Mesothelial cell of epicardium (in vitro differentiated cells): ENCODE results near the gene RHEX. TPM values are rescaled to one million over a fixed set of nuclear protein-coding genes. Genes with fewer than 3 reads are reported as not detected.

ENCODE experiments used
- DNase-seq, 2 experiments: peaks; one replicate each; pipeline ENCODE4 v3.0.0; 2021; ENCODE audit warnings: low spot score in 2 of 2; ENCODE audit not compliant: unreplicated experiment in 2 of 2
- H3K27ac Mint-ChIP-seq: 2 replicates; pipeline ENCODE4 v1.8.0; 2021; ENCODE audit warnings: mixed read lengths
- H3K27me3 Mint-ChIP-seq: 2 replicates; pipeline ENCODE4 v1.8.0; 2021; ENCODE audit warnings: low read depth, mixed read lengths
- H3K36me3 Mint-ChIP-seq: 2 replicates; pipeline ENCODE4 v1.8.0; 2021; ENCODE audit warnings: mixed read lengths
- H3K4me1 Mint-ChIP-seq: 2 replicates; pipeline ENCODE4 v1.8.0; 2021; ENCODE audit warnings: mixed read lengths
- H3K4me3 Mint-ChIP-seq: 2 replicates; pipeline ENCODE4 v1.8.0; 2021; ENCODE audit warnings: mild to moderate bottlenecking, moderate library complexity, mixed read lengths
- H3K9me3 Mint-ChIP-seq: 2 replicates; pipeline ENCODE4 v1.8.0; 2021; ENCODE audit warnings: mixed read lengths
- CTCF ChIP-seq: fragments of 200-600 bp; sonication (generic); IDR thresholded peaks from one replicate; pipeline ENCODE4 v1.5.0; 2021; ENCODE audit warnings: antibody characterized with exemption; ENCODE audit not compliant: unreplicated experiment
- total RNA-seq: library from RNA; stranded (reverse); gene quantifications from 3 replicates; pipeline ENCODE4 v1.2.1, GENCODE V29; 2021

The RHEX gene
- total RNA-seq, 1 donor from 2014 or later = not detected

- Mint-ChIP-seq H3K27me3 (peaks cover 58% of the 10 kb centered on the region), H3K4me1 (no peaks in the 10 kb centered on the region)
- no peak for DNase-seq
These were observed 30.1 kb downstream of the RHEX start for GRCh38 chr1:206082831-206083695.

GRCh38 chr1:206083750-206084149, 30.8 kb downstream of the RHEX start:
- Mint-ChIP-seq H3K27ac (no peak overlapping the region), H3K4me1 (no peaks in the 10 kb centered on the region), H3K36me3 (no peaks in the 10 kb centered on the region), H3K9me3 (no peaks in the 10 kb centered on the region), H3K4me3 (no peak overlapping the region), H3K27me3 (peaks cover 58% of the 10 kb centered on the region)
- DNase-seq = no peak
- TF ChIP-seq CTCF = no peak

More at GRCh38 chr1:206082831-206083695, 30.1 kb downstream of the RHEX start:
- TF ChIP-seq CTCF = no peak
- no peaks in the 10 kb centered on the region for H3K36me3 Mint-ChIP-seq
- no peak overlapping the region for H3K27ac Mint-ChIP-seq
- no peak overlapping the region for H3K4me3 Mint-ChIP-seq
- no peaks in the 10 kb centered on the region for H3K9me3 Mint-ChIP-seq

GRCh38 chr1:206087091-206087490, 34.1 kb downstream of the RHEX start:
- DNase-seq = no peak
- H3K4me1 Mint-ChIP-seq = no peaks in the 10 kb centered on the region
- no peak overlapping the region for H3K27ac Mint-ChIP-seq
- H3K27me3 Mint-ChIP-seq = peaks cover 46% of the 10 kb centered on the region
- TF ChIP-seq CTCF = no peak
- no peaks in the 10 kb centered on the region for H3K36me3 Mint-ChIP-seq
- H3K9me3 Mint-ChIP-seq = no peaks in the 10 kb centered on the region
- no peak overlapping the region for H3K4me3 Mint-ChIP-seq

- Mint-ChIP-seq H3K9me3 (no peaks in the 10 kb centered on the region), H3K27ac (no peak overlapping the region), H3K4me3 (no peak overlapping the region), H3K36me3 (no peaks in the 10 kb centered on the region), H3K27me3 (peaks cover 46% of the 10 kb centered on the region), H3K4me1 (peaks cover 6% of the 10 kb centered on the region)
- no peak for TF ChIP-seq CTCF
- DNase-seq = no peak
These were observed 36.4 kb downstream of the RHEX start for GRCh38 chr1:206089341-206089740.

- DNase-seq = no peak
- Mint-ChIP-seq H3K36me3 (no peaks in the 10 kb centered on the region), H3K4me1 (peaks cover 10% of the 10 kb centered on the region), H3K27me3 (peaks cover 50% of the 10 kb centered on the region), H3K9me3 (no peaks in the 10 kb centered on the region), H3K4me3 (no peak overlapping the region), H3K27ac (no peak overlapping the region)
- no peak for TF ChIP-seq CTCF
These were observed 41.1 kb downstream of the RHEX start for GRCh38 chr1:206094024-206094423.
